Loucy (cell line): ENCODE data around the gene FEN1.

Experiments used
- CTCF ChIP-seq: fragments of 200-600 bp; sonication (generic); conservative IDR thresholded peaks from 2 replicates; pipeline ENCODE4 v1.5.1; 2014; ENCODE audit warnings: mild to moderate bottlenecking, antibody characterized with exemption, low read length
- EZH2phosphoT487 ChIP-seq: fragments of 200-600 bp; IDR thresholded peaks from 2 replicates; pipeline ENCODE4 v1.6.1; 2018; ENCODE audit warnings: antibody characterized with exemption, mild to moderate bottlenecking, moderate library complexity, borderline replicate concordance

- no peak for TF ChIP-seq CTCF
- no peak for TF ChIP-seq EZH2phosphoT487
Observed at GRCh38 chr11:61820174-61820573, 27.5 kb downstream of the FEN1 start.
